RWPE2 (cell line): Measurements from ENCODE around the gene IQCH.
A peak's percentile ranks its signal among the peaks of the same experiment; 100 is the strongest.
"Not testable (repeated sequence)": the region's sequence is repeated elsewhere in the genome, so short reads cannot be mapped to it uniquely, and the experiment has no call there.

Experiments
- ATAC-seq: fragments of 200-7000 bp; cut with Tn5 transposase; 3 replicates; pipeline ENCODE4 v1.9.1; 2021; ENCODE audit warnings: low read depth
- DNase-seq: peaks from one replicate; pipeline ENCODE4 v3.0.0-alpha.2; 2020; ENCODE audit warnings: low spot score
- H3K27ac ChIP-seq: fragments of 450-650 bp; 2 replicates; pipeline ENCODE4 v1.5.1; 2017; ENCODE audit warnings: mild to moderate bottlenecking; ENCODE audit not compliant: poor library complexity, severe bottlenecking
- H3K27me3 ChIP-seq: fragments of 250-450 bp; sonication (Bioruptor Pico); 2 replicates; pipeline ENCODE4 v1.5.1; 2021; ENCODE audit warnings: mild to moderate bottlenecking, moderate library complexity; ENCODE audit not compliant: insufficient read depth, poor library complexity, severe bottlenecking
- H3K36me3 ChIP-seq: fragments of 250-450 bp; sonication (Bioruptor Pico); 2 replicates; pipeline ENCODE4 v1.5.1; 2020; ENCODE audit warnings: low read depth, mild to moderate bottlenecking, moderate library complexity
- H3K4me1 ChIP-seq: fragments of 250-450 bp; sonication (Bioruptor Pico); 2 replicates; pipeline ENCODE4 v1.5.1; 2021; ENCODE audit warnings: mild to moderate bottlenecking, moderate library complexity; ENCODE audit not compliant: insufficient read depth, poor library complexity, severe bottlenecking
- H3K4me3 ChIP-seq: fragments of 250-450 bp; sonication (Bioruptor Pico); 2 replicates; pipeline ENCODE4 v1.5.1; 2021; ENCODE audit warnings: mild to moderate bottlenecking, moderate library complexity; ENCODE audit not compliant: severe bottlenecking
- H3K9me3 ChIP-seq: fragments of 250-450 bp; sonication (Bioruptor Pico); 2 replicates; pipeline ENCODE4 v1.5.1; 2021; ENCODE audit warnings: mild to moderate bottlenecking, moderate library complexity; ENCODE audit not compliant: severe bottlenecking
- CTCF ChIP-seq: fragments of 450-650 bp; IDR thresholded peaks from one replicate; pipeline ENCODE4 v1.5.1; 2017; ENCODE audit warnings: mild to moderate bottlenecking, moderate library complexity; ENCODE audit not compliant: poor library complexity, severe bottlenecking

Gene IQCH

GRCh38 chr15:67433495-67434099 is 179.0 kb downstream of the IQCH start:
- DNase-seq = no peak
- Histone ChIP-seq H3K9me3 (no peaks in the 10 kb centered on the region), H3K27me3 (no peaks in the 10 kb centered on the region), H3K4me3 (no peak overlapping the region), H3K36me3 (no peaks in the 10 kb centered on the region), H3K27ac (no peak overlapping the region), H3K4me1 (no peaks in the 10 kb centered on the region)
- peak; percentile 91 for TF ChIP-seq CTCF
- peak; percentile 79 for ATAC-seq

- DNase-seq, H3K27ac ChIP-seq, H3K4me1 ChIP-seq, H3K9me3 ChIP-seq, H3K36me3 ChIP-seq, ATAC-seq, H3K27me3 ChIP-seq, H3K4me3 ChIP-seq: not testable (repeated sequence)
These were observed 182.0 kb downstream of the IQCH start for GRCh38 chr15:67436351-67437250.

- Histone ChIP-seq H3K4me3 (no peak overlapping the region), H3K4me1 (no peaks in the 10 kb centered on the region), H3K9me3 (no peaks in the 10 kb centered on the region), H3K27me3 (no peaks in the 10 kb centered on the region), H3K27ac (no peak overlapping the region), H3K36me3 (no peaks in the 10 kb centered on the region)
- TF ChIP-seq CTCF = no peak
- DNase-seq (no peak), ATAC-seq (no peak)
These were observed 189.5 kb downstream of the IQCH start for GRCh38 chr15:67444100-67444499.

- no peak for TF ChIP-seq CTCF
- Histone ChIP-seq H3K36me3 (no peaks in the 10 kb centered on the region), H3K27me3 (no peaks in the 10 kb centered on the region), H3K27ac (no peak overlapping the region), H3K4me3 (no peak overlapping the region), H3K9me3 (no peaks in the 10 kb centered on the region), H3K4me1 (no peaks in the 10 kb centered on the region)
- DNase-seq = no peak
- no peak for ATAC-seq
These were observed 191.9 kb downstream of the IQCH start for GRCh38 chr15:67446449-67446848.

GRCh38 chr15:67448372-67448771 is 193.8 kb downstream of the IQCH start:
- not testable (repeated sequence) for H3K27me3 ChIP-seq, H3K9me3 ChIP-seq, H3K36me3 ChIP-seq, H3K4me3 ChIP-seq, H3K27ac ChIP-seq, DNase-seq, ATAC-seq, H3K4me1 ChIP-seq

- H3K36me3 ChIP-seq, ATAC-seq, H3K9me3 ChIP-seq, H3K4me1 ChIP-seq, H3K4me3 ChIP-seq, DNase-seq, H3K27me3 ChIP-seq, H3K27ac ChIP-seq: not testable (repeated sequence)
These were observed 199.1 kb downstream of the IQCH start for GRCh38 chr15:67453703-67454102.
